ENCODE results near the gene CYSLTR2. TPM values are rescaled to one million over a fixed set of nuclear protein-coding genes. Genes with fewer than 3 reads are reported as not detected.

CYSLTR2 gene
- total and polyA plus RNA-seq, 2 donors (not counting 1 experiment from before 2014, with no cell fraction given): 0.09 TPM; not detected in 1

- no peak overlapping the region for H3K27ac ChIP-seq (ENCODE audit: low read length in 2 of 2)
- H2AFZ ChIP-seq (ENCODE audit: insufficient read depth, low read depth, low read length, poor library complexity, severe bottlenecking): no peak overlapping the region
- ATAC-seq (ENCODE audit: low read depth) (no peak), DNase-seq (no peak)
- ChIA-PET POLR2A (no interaction called here), CTCF (no interaction called here)
- Mint-ChIP-seq H3K27ac (no peak overlapping the region), H3K4me1 (no peaks in the 10 kb centered on the region), H3K9me3 (ENCODE audit: insufficient read depth) (peaks cover 5% of the 10 kb centered on the region), H3K27me3 (peaks cover 30% of the 10 kb centered on the region), H3K4me3 (no peak overlapping the region)
- H3K9ac ChIP-seq (ENCODE audit: low read length): no peak overlapping the region
- intact Hi-C loops (cut with micrococcal nuclease): no loop called here
- H3K79me2 ChIP-seq (ENCODE audit: control insufficient read depth, insufficient read depth, low read length): no peaks in the 10 kb centered on the region
- no peaks in the 10 kb centered on the region for H3K4me1 ChIP-seq (ENCODE audit: control insufficient read depth in 2 of 2, insufficient read depth in 2 of 2, low read length in 2 of 2)
- H3K4me2 ChIP-seq (replicated peaks; ENCODE audit: low read depth, low read length, poor library complexity, severe bottlenecking): no peak overlapping the region
- H4K20me1 ChIP-seq (ENCODE audit: control insufficient read depth, insufficient read depth, low read length, poor library complexity, severe bottlenecking): no peaks in the 10 kb centered on the region
- no peaks in the 10 kb centered on the region for H3K36me3 ChIP-seq (replicated peaks in 1 of 2; ENCODE audit: control extremely low read depth in 1 of 2, control insufficient read depth in 1 of 2, extremely low read depth in 1 of 2, insufficient read depth in 2 of 2, low read length in 1 of 2)
- H3K9me3 ChIP-seq (ENCODE audit: control extremely low read depth in 1 of 3, control insufficient read depth in 2 of 3, insufficient read depth in 1 of 3, low read length in 2 of 3): peaks cover 0 to 1% (median 0%) of the 10 kb centered on the region in 3 donors
- H3K27me3 ChIP-seq (replicated peaks in 1 of 4; ENCODE audit: control extremely low read depth in 1 of 4, control insufficient read depth in 3 of 4, insufficient read depth in 4 of 4, low read length in 3 of 4): peaks cover 0 to 3% (median 0%) of the 10 kb centered on the region in 4 experiments
- H3K4me3 ChIP-seq (ENCODE audit: control extremely low read depth in 1 of 5, extremely low read depth in 1 of 5, insufficient read depth in 1 of 5, low read depth in 2 of 5, low read length in 4 of 5): no peak overlapping the region
- TF ChIP-seq EZH2 (IDR thresholded peaks at IDR 0.05; ENCODE audit: borderline replicate concordance, insufficient read depth, low read depth, low read length, poor library complexity, severe bottlenecking) (no peak), CTCF (IDR thresholded peaks at IDR 0.05) (no peak)
Observed at GRCh38 chr13:48725271-48725670, 71.5 kb downstream of the CYSLTR2 start.

GRCh38 chr13:48726711-48727110 is 73.0 kb downstream of the CYSLTR2 start:
- no peak for TF ChIP-seq CTCF (IDR thresholded peaks at IDR 0.05)
- TF ChIP-seq EZH2 (IDR thresholded peaks at IDR 0.05; ENCODE audit: borderline replicate concordance, insufficient read depth, low read depth, low read length, poor library complexity, severe bottlenecking): no peak
- Mint-ChIP-seq H3K27ac (no peak overlapping the region), H3K4me3 (no peak overlapping the region), H3K4me1 (no peaks in the 10 kb centered on the region), H3K27me3 (peaks cover 36% of the 10 kb centered on the region), H3K9me3 (ENCODE audit: insufficient read depth) (peaks cover 5% of the 10 kb centered on the region)
- Histone ChIP-seq H4K20me1 (ENCODE audit: control insufficient read depth, insufficient read depth, low read length, poor library complexity, severe bottlenecking) (no peaks in the 10 kb centered on the region), H3K79me2 (ENCODE audit: control insufficient read depth, insufficient read depth, low read length) (no peaks in the 10 kb centered on the region), H2AFZ (ENCODE audit: insufficient read depth, low read depth, low read length, poor library complexity, severe bottlenecking) (no peak overlapping the region), H3K4me3 (ENCODE audit: control extremely low read depth in 1 of 5, extremely low read depth in 1 of 5, insufficient read depth in 1 of 5, low read depth in 2 of 5, low read length in 4 of 5) (no peak overlapping the region), H3K27ac (ENCODE audit: low read length in 2 of 2) (no peak overlapping the region), H3K27me3 (replicated peaks in 1 of 4; ENCODE audit: control extremely low read depth in 1 of 4, control insufficient read depth in 3 of 4, insufficient read depth in 4 of 4, low read length in 3 of 4) (peaks cover 0 to 3% (median 0%) of the 10 kb centered on the region in 4 experiments), H3K9ac (ENCODE audit: low read length) (no peak overlapping the region), H3K4me1 (ENCODE audit: control insufficient read depth in 2 of 2, insufficient read depth in 2 of 2, low read length in 2 of 2) (peaks cover 0 to under 1% of the 10 kb centered on the region in 2 donors), H3K9me3 (ENCODE audit: control extremely low read depth in 1 of 3, control insufficient read depth in 2 of 3, insufficient read depth in 1 of 3, low read length in 2 of 3) (no peaks in the 10 kb centered on the region), H3K36me3 (replicated peaks in 1 of 2; ENCODE audit: control extremely low read depth in 1 of 2, control insufficient read depth in 1 of 2, extremely low read depth in 1 of 2, insufficient read depth in 2 of 2, low read length in 1 of 2) (no peaks in the 10 kb centered on the region), H3K4me2 (replicated peaks; ENCODE audit: low read depth, low read length, poor library complexity, severe bottlenecking) (no peak overlapping the region)
- ATAC-seq (ENCODE audit: low read depth) (no peak), DNase-seq (no peak)
- 85% methylated on average over 2 of the region's 2 CpGs for WGBS (ENCODE audit: insufficient coverage)
- intact Hi-C loops (cut with micrococcal nuclease): no loop called here
- CTCF ChIA-PET: no interaction called here
- POLR2A ChIA-PET: no interaction called here

Data from B cell (primary cell).